ENCODE data around the gene PTPRK.

DNA sequence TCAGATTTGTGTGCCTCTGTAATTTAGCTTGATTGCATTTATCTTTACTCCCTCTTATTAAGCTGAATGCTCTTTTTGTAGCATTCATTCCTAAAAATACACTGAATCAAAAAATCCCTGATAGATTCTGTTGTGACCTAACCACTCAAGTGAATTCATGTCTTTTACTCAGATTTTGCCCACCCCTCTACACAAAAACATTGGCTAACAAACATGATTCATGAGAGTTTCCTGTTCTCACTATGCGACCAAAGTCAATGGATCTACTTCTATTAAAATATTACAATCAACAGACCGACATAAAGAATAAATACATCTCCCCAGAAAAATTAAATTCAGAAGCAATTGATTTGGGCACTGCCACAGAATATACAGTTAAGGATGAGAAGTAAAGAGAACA, 520.0 kb downstream of the PTPRK start:
- TF ChIP-seq, protein P1, sequence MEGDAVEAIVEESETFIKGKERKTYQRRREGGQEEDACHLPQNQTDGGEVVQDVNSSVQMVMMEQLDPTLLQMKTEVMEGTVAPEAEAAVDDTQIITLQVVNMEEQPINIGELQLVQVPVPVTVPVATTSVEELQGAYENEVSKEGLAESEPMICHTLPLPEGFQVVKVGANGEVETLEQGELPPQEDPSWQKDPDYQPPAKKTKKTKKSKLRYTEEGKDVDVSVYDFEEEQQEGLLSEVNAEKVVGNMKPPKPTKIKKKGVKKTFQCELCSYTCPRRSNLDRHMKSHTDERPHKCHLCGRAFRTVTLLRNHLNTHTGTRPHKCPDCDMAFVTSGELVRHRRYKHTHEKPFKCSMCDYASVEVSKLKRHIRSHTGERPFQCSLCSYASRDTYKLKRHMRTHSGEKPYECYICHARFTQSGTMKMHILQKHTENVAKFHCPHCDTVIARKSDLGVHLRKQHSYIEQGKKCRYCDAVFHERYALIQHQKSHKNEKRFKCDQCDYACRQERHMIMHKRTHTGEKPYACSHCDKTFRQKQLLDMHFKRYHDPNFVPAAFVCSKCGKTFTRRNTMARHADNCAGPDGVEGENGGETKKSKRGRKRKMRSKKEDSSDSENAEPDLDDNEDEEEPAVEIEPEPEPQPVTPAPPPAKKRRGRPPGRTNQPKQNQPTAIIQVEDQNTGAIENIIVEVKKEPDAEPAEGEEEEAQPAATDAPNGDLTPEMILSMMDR (conservative IDR thresholded peaks at IDR 0.05 in 1 of 2, IDR thresholded peaks at IDR 0.05 in 1 of 2; ENCODE audit: low read depth in 1 of 2, low read length in 2 of 2): no peak
- no peak for TF ChIP-seq EZH2 (IDR thresholded peaks at IDR 0.05; ENCODE audit: low read length, missing control alignments)

Measured in fibroblast of lung (primary cell).